GM12878 (cell line): ENCODE measurements around the gene TMBIM6. TPM values are rescaled to one million over a fixed set of nuclear protein-coding genes. Genes with fewer than 3 reads are reported as not detected.
A peak's percentile ranks its signal among the peaks of the same experiment; 100 is the strongest.

Source experiments
- ASH2L ChIP-seq: fragments of 300-600, 200-600 bp; sonication (generic); IDR thresholded peaks from 2 replicates; pipeline ENCODE4 v1.6.1; 2017; ENCODE audit warnings: low read depth, mild to moderate bottlenecking, borderline replicate concordance
- BACH1 ChIP-seq: fragments of 450-650 bp; IDR thresholded peaks from 2 replicates; pipeline ENCODE4 v1.6.1; 2017; ENCODE audit warnings: mild to moderate bottlenecking, borderline replicate concordance
- BRCA1 ChIP-seq: IDR thresholded peaks from 2 replicates; pipeline ENCODE4 v1.6.1; 2011; ENCODE audit warnings: low read depth, low read length, improper control_type of control experiment
- CBFB ChIP-seq: IDR thresholded peaks from 2 replicates; pipeline ENCODE4 v1.6.1; 2016; ENCODE audit warnings: antibody characterized with exemption, low read depth
- CHD2 ChIP-seq: IDR thresholded peaks from 2 replicates; pipeline ENCODE4 v1.6.1; 2011; ENCODE audit warnings: low read depth, low read length, improper control_type of control experiment, borderline replicate concordance
- CHD4 ChIP-seq: fragments of 200-600 bp; sonication (generic); IDR thresholded peaks from 2 replicates; pipeline ENCODE4 v1.6.1; 2016; ENCODE audit warnings: mild to moderate bottlenecking
- HDAC6 ChIP-seq: fragments of 200-600 bp; sonication (generic); IDR thresholded peaks from one replicate; pipeline ENCODE4 v1.8.0; 2017; ENCODE audit warnings: antibody characterized with exemption; ENCODE audit not compliant: unreplicated experiment
- NFYA ChIP-seq: IDR thresholded peaks from 2 replicates; pipeline ENCODE4 v1.6.1; 2011; ENCODE audit warnings: low read depth, mild to moderate bottlenecking, low read length, improper control_type of control experiment, borderline replicate concordance
- PAX8 ChIP-seq: fragments of 450-650 bp; IDR thresholded peaks from 2 replicates; pipeline ENCODE4 v1.6.1; 2017; ENCODE audit warnings: mild to moderate bottlenecking, moderate library complexity
- POLR2A ChIP-seq: IDR thresholded peaks from 2 replicates; pipeline ENCODE4 v1.6.1; 2011; ENCODE audit warnings: low read depth, mild to moderate bottlenecking, low read length
- RBBP5 ChIP-seq: fragments of 200-600 bp; sonication (generic); conservative IDR thresholded peaks from 2 replicates; pipeline ENCODE4 v1.6.1; 2016
- RUNX3 ChIP-seq: IDR thresholded peaks from 2 replicates; pipeline ENCODE4 v1.6.1; 2012; ENCODE audit warnings: low read length, inconsistent platforms
- SIN3A ChIP-seq: IDR thresholded peaks from 2 replicates; pipeline ENCODE4 v1.6.1; 2012; ENCODE audit warnings: low read depth, low read length, improper control_type of control experiment
- TARDBP ChIP-seq: IDR thresholded peaks from 2 replicates; pipeline ENCODE4 v1.6.1; 2016; ENCODE audit warnings: borderline replicate concordance
- YBX1 ChIP-seq: fragments of 450-650 bp; IDR thresholded peaks from 2 replicates; pipeline ENCODE4 v1.6.1; 2016; ENCODE audit warnings: antibody characterized with exemption
- polyA plus RNA-seq, 11 experiments: library from polyadenylated mRNA; depleted of rRNA in 4 of 11; unstranded in 6 of 11; stranded (reverse) in 5 of 11; fragments of >200 nt; fragmentation: Nextera tagmentation in 4 of 11; fragmentation: Illumina TruSeq in 1 of 11; extraction: Ambion mirVana in 4 of 11; extraction: Trizol in 1 of 11; gene quantifications; 1 replicate in 1 of 11; 2 replicates in 10 of 11; pipeline versions ENCODE4 v1.2.1 to v1.2.3, GENCODE V29; 2011 to 2016; ENCODE audit warnings: inconsistent platforms in 2 of 11, missing spikeins in 2 of 11, low read depth in 1 of 11
- total RNA-seq, 4 experiments: library from RNA; depleted of rRNA in 3 of 4; stranded (reverse); fragments of >200 nt in 3 of 4; fragmentation: Illumina TruSeq in 1 of 4; extraction: Trizol in 1 of 4; gene quantifications; 2 replicates each; pipeline versions ENCODE4 v1.2.1 to v1.2.3, GENCODE V29; 2013 to 2021
- TF ChIP-seq, protein P1 (sequence below): fragments of 450-650 bp; IDR thresholded peaks from 2 replicates; pipeline ENCODE4 v1.6.1; 2016; ENCODE audit warnings: mild to moderate bottlenecking, moderate library complexity, borderline replicate concordance
- TF ChIP-seq, protein P2 (sequence below): fragments of 450-650 bp; formaldehyde crosslinking; IDR thresholded peaks from 2 replicates; pipeline ENCODE4 v1.4.0; 2022; ENCODE audit warnings: mild to moderate bottlenecking, moderate library complexity
- TF ChIP-seq, protein P3 (sequence below): fragments of 450-650 bp; formaldehyde crosslinking; IDR thresholded peaks from 2 replicates; pipeline ENCODE4 v1.4.0; 2020; ENCODE audit warnings: mild to moderate bottlenecking, moderate library complexity

Gene TMBIM6
- total and polyA plus RNA-seq, 10 of the 15 experiments (the other 5 are each of a cell fraction or from before 2014, with no cell fraction given): 224 to 1,192 (median 379) TPM

DNA sequence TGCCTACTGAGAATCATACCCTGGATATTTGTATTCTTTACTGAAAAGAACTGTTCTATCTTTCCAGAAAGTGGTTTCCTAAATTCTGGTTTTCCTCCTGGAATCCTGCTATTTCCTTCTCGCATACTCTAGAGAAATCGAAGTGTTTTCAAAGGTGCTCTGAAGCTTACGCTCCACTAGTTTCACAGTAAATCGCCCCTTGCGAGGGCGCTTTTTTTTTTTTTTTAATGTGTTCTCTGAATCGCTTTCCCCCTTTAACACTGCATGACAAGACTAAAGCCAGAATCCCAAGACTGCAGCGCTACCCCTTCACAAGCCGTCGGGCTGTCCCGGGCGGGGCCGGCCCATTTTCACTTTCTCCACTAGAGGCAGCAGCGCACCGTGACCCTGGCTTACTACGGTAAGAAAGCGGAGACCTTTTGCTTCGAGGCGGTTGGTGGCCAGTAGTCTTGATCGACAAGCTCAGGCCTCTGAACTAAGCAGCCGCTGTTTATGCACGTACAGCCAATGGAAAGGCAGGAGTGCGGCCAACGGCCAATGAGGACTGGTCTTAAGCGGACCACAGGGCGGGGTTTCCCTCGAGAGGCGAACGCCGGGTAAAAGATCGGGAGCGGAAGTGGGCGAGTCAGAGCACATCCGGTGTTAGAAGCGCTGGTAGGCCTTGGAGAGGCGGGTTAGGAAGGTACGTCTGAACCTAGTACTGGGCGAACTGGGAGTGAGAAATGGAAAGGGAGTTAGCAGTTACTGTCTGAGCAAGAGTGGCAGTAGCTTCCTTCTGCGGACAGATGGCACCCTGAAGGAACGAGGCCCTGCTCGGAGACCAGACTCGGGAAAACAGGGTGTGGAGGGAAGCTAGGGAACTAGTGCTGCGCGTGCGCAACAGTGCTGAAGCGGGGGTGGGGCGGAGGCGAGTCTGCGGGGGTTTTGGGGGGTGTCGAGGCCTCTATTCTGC lies at the start of gene TMBIM6 (continued):
- TF ChIP-seq, protein P1, sequence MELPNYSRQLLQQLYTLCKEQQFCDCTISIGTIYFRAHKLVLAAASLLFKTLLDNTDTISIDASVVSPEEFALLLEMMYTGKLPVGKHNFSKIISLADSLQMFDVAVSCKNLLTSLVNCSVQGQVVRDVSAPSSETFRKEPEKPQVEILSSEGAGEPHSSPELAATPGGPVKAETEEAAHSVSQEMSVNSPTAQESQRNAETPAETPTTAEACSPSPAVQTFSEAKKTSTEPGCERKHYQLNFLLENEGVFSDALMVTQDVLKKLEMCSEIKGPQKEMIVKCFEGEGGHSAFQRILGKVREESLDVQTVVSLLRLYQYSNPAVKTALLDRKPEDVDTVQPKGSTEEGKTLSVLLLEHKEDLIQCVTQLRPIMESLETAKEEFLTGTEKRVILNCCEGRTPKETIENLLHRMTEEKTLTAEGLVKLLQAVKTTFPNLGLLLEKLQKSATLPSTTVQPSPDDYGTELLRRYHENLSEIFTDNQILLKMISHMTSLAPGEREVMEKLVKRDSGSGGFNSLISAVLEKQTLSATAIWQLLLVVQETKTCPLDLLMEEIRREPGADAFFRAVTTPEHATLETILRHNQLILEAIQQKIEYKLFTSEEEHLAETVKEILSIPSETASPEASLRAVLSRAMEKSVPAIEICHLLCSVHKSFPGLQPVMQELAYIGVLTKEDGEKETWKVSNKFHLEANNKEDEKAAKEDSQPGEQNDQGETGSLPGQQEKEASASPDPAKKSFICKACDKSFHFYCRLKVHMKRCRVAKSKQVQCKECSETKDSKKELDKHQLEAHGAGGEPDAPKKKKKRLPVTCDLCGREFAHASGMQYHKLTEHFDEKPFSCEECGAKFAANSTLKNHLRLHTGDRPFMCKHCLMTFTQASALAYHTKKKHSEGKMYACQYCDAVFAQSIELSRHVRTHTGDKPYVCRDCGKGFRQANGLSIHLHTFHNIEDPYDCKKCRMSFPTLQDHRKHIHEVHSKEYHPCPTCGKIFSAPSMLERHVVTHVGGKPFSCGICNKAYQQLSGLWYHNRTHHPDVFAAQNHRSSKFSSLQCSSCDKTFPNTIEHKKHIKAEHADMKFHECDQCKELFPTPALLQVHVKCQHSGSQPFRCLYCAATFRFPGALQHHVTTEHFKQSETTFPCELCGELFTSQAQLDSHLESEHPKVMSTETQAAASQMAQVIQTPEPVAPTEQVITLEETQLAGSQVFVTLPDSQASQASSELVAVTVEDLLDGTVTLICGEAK: peak; percentile 95
- TF ChIP-seq, protein P2, sequence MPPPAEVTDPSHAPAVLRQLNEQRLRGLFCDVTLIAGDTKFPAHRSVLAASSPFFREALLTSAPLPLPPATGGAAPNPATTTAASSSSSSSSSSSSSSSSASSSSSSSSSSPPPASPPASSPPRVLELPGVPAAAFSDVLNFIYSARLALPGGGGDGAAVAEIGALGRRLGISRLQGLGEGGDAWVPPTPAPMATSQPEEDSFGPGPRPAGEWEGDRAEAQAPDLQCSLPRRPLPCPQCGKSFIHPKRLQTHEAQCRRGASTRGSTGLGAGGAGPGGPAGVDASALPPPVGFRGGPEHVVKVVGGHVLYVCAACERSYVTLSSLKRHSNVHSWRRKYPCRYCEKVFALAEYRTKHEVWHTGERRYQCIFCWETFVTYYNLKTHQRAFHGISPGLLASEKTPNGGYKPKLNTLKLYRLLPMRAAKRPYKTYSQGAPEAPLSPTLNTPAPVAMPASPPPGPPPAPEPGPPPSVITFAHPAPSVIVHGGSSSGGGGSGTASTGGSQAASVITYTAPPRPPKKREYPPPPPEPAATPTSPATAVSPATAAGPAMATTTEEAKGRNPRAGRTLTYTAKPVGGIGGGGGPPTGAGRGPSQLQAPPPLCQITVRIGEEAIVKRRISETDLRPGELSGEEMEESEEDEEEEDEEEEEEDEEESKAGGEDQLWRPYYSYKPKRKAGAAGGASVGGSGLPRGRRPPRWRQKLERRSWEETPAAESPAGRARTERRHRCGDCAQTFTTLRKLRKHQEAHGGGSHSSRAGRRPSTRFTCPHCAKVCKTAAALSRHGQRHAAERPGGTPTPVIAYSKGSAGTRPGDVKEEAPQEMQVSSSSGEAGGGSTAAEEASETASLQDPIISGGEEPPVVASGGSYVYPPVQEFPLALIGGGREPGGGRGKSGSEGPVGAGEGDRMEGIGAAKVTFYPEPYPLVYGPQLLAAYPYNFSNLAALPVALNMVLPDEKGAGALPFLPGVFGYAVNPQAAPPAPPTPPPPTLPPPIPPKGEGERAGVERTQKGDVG (CRISPR knock-in tag): 0 out of 2 replicates have a peak, but pooled peaks have one; percentile 5
- TF ChIP-seq CBFB: peak; percentile 96
- TF ChIP-seq, protein P3, sequence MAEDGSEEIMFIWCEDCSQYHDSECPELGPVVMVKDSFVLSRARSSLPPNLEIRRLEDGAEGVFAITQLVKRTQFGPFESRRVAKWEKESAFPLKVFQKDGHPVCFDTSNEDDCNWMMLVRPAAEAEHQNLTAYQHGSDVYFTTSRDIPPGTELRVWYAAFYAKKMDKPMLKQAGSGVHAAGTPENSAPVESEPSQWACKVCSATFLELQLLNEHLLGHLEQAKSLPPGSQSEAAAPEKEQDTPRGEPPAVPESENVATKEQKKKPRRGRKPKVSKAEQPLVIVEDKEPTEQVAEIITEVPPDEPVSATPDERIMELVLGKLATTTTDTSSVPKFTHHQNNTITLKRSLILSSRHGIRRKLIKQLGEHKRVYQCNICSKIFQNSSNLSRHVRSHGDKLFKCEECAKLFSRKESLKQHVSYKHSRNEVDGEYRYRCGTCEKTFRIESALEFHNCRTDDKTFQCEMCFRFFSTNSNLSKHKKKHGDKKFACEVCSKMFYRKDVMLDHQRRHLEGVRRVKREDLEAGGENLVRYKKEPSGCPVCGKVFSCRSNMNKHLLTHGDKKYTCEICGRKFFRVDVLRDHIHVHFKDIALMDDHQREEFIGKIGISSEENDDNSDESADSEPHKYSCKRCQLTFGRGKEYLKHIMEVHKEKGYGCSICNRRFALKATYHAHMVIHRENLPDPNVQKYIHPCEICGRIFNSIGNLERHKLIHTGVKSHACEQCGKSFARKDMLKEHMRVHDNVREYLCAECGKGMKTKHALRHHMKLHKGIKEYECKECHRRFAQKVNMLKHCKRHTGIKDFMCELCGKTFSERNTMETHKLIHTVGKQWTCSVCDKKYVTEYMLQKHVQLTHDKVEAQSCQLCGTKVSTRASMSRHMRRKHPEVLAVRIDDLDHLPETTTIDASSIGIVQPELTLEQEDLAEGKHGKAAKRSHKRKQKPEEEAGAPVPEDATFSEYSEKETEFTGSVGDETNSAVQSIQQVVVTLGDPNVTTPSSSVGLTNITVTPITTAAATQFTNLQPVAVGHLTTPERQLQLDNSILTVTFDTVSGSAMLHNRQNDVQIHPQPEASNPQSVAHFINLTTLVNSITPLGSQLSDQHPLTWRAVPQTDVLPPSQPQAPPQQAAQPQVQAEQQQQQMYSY (CRISPR knock-in tag): peak; percentile 70; the same call in 1 of the 2 replicates
- TF ChIP-seq CHD4: no peak
- TF ChIP-seq CHD2: peak; percentile 82
- peak; percentile 98 for TF ChIP-seq POLR2A
- TF ChIP-seq BRCA1: no peak
- no peak for TF ChIP-seq RBBP5
- TF ChIP-seq PAX8: no peak
- no peak for TF ChIP-seq YBX1
- TF ChIP-seq ASH2L: no peak
- TF ChIP-seq TARDBP: no peak
- TF ChIP-seq SIN3A: peak; percentile 76; the same call in 1 of the 2 replicates
- TF ChIP-seq NFYA: no peak; the same call in 1 of the 2 replicates
- TF ChIP-seq HDAC6: no peak
- peak; percentile 38; the same call in 1 of the 2 replicates for TF ChIP-seq BACH1
- TF ChIP-seq RUNX3: peak; percentile 78
